ENCODE data around the gene COL27A1. TPM values are rescaled to one million over a fixed set of nuclear protein-coding genes. Genes with fewer than 3 reads are reported as not detected.

COL27A1 gene
- total and polyA plus RNA-seq, 5 donors from 2014 or later: 0.30 TPM; not detected in 4

DNA sequence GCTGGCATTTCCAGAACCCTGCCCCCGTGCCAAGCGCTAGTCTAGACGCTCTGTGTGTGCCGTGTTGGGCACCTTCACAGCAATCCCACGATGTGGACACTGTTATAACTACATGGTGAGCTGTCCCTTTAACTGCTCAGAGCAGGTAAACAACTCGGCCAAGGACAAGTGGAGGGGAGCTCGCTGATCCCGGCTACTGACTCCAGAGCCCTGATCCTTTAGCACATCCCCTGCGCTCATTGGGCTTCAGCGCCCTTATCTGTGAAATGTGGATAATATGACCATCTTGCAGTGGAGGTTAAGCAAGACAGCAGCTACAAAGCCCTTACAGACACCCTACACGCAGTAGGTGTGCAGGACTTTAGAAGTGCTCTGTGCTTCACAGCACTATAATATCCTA, 190.8 kb downstream of the COL27A1 start:
- H3K27ac Mint-ChIP-seq: no peak overlapping the region
- H3K27me3 Mint-ChIP-seq: no peaks in the 10 kb centered on the region
- peaks cover 60% of the 10 kb centered on the region for H3K36me3 Mint-ChIP-seq
- Histone ChIP-seq H3K36me3 (ENCODE audit: control insufficient read depth, insufficient read depth, low read length) (peaks cover 97% of the 10 kb centered on the region), H3K4me3 (ENCODE audit: low read depth, low read length) (no peak overlapping the region), H3K4me1 (ENCODE audit: control insufficient read depth, insufficient read depth, low read length, poor library complexity, severe bottlenecking) (peaks cover 28% of the 10 kb centered on the region), H3K27me3 (ENCODE audit: control insufficient read depth, insufficient read depth, low read length) (no peaks in the 10 kb centered on the region), H3K9me3 (ENCODE audit: control insufficient read depth in 2 of 2, low read length in 2 of 2) (no peaks in the 10 kb centered on the region), H3K27ac (ENCODE audit: insufficient read depth, low read length, poor library complexity, severe bottlenecking) (no peak overlapping the region)
- H3K4me3 Mint-ChIP-seq: no peak overlapping the region
- DNase-seq (no peak), ATAC-seq (ENCODE audit: low read depth in 2 of 2) (no peak)
- peaks cover 6 to 50% (median 27%) of the 10 kb centered on the region in 4 donors for H3K4me1 Mint-ChIP-seq
- H3K9me3 Mint-ChIP-seq: no peaks in the 10 kb centered on the region

DNA sequence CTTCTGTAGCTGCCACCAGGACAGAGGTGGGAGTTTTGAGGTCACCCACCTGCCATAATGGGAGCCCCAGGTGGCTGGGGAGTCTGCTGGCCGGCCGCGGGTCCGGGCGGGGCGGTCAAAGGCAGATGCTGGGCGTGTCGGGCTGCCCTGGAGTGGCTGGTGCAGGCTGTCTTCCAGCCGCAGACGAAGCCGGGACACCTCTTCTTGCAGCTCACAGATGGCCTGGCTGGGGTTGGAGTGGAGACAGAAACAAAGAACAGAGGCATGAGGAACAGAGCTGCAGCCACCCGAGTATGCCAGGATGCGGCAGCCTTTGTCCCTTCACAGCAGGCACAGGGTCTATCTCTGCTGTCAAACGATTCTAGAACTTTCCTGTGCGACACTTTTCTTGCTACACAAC, 192.3 kb downstream of the COL27A1 start:
- peaks cover 96% of the 10 kb centered on the region for H3K36me3 ChIP-seq (ENCODE audit: control insufficient read depth, insufficient read depth, low read length)
- H3K4me3 ChIP-seq (ENCODE audit: low read depth, low read length): no peak overlapping the region
- H3K27ac ChIP-seq (ENCODE audit: insufficient read depth, low read length, poor library complexity, severe bottlenecking): no peak overlapping the region
- ATAC-seq (ENCODE audit: low read depth in 2 of 2) (no peak), DNase-seq (no peak)
- H3K4me1 ChIP-seq (ENCODE audit: control insufficient read depth, insufficient read depth, low read length, poor library complexity, severe bottlenecking): peaks cover 39% of the 10 kb centered on the region
- Mint-ChIP-seq H3K9me3 (no peaks in the 10 kb centered on the region), H3K4me1 (peaks cover 11 to 51% (median 34%) of the 10 kb centered on the region in 4 donors), H3K27ac (peak overlapping the region in 2 of 3 donors; percentile 88 to 91), H3K27me3 (no peaks in the 10 kb centered on the region), H3K36me3 (peaks cover 54% of the 10 kb centered on the region), H3K4me3 (no peak overlapping the region)
- no peaks in the 10 kb centered on the region for H3K27me3 ChIP-seq (ENCODE audit: control insufficient read depth, insufficient read depth, low read length)
- H3K9me3 ChIP-seq (ENCODE audit: control insufficient read depth in 2 of 2, low read length in 2 of 2): no peaks in the 10 kb centered on the region

DNA sequence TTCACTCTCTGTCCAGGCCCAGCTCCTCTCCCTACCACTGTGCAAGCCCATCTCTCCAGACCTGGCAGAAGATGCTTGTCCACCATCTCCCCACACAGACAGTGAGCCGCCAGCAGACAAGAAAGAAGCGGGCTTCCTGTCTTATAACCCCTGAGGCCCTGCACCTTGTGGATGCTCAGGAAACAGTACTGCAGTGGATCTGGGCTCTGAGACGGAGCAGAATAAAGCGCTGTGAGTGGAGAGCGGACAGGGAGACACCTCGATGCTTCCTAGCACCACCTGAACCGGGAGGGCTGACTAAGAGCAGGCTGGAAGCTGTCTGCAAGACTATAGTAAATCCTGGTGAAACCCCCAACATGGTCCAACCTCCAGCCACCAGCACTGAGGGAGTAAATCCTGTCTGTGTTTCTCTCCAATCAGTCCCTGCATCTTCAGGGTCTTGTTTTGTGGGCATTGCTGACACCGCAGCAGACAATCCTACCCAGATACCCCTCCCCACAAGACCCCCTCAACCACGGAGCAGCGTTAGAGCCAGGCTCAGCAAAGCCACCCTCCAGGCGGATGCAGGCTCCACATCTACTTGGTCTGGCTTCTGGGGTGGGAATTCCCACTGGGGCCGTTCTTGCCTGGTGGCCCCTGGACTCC, 193.0 kb downstream of the COL27A1 start:
- peak overlapping the region; percentile 88 to 92 (median 91) for H3K27ac Mint-ChIP-seq
- Histone ChIP-seq H3K36me3 (ENCODE audit: control insufficient read depth, insufficient read depth, low read length) (peaks cover 96% of the 10 kb centered on the region), H3K9me3 (ENCODE audit: control insufficient read depth in 2 of 2, low read length in 2 of 2) (no peaks in the 10 kb centered on the region), H3K27me3 (ENCODE audit: control insufficient read depth, insufficient read depth, low read length) (no peaks in the 10 kb centered on the region), H3K4me1 (ENCODE audit: control insufficient read depth, insufficient read depth, low read length, poor library complexity, severe bottlenecking) (peaks cover 39% of the 10 kb centered on the region), H3K4me3 (ENCODE audit: low read depth, low read length) (no peak overlapping the region), H3K27ac (ENCODE audit: insufficient read depth, low read length, poor library complexity, severe bottlenecking) (peak overlapping the region; percentile 67)
- ATAC-seq (ENCODE audit: low read depth in 2 of 2) (no peak), DNase-seq (no peak)
- H3K4me1 Mint-ChIP-seq: peaks cover 11 to 53% (median 35%) of the 10 kb centered on the region in 4 donors
- H3K9me3 Mint-ChIP-seq: no peaks in the 10 kb centered on the region
- H3K4me3 Mint-ChIP-seq: no peak overlapping the region
- H3K36me3 Mint-ChIP-seq: peaks cover 53% of the 10 kb centered on the region
- H3K27me3 Mint-ChIP-seq: no peaks in the 10 kb centered on the region

DNA sequence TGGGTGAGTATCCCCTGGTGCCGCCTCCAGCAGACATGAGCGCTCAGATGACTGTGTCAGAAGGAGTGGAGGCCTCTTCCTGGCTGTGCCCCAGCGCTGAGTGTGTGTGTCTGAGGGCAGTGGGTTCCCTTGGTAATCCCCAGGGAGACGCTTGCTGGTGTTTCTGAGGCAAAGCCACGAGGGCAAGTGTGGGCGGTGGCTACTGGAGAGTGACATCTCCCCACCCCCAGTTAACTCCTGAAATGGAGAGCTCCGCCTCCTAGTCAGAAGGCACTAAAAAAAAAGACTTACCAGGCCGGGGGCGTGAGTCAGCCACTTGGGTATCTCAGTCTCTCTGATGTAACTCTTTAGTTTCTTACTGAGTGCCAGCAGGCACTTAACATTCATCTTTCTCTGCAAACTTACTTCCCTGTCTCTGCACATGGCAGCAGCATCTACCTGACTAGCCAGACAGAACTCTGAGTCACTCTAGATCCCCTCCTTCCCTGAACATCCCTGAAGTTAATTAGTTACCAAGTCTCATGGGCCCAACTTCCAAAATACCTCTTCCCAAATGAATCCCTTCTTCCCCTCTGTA, 193.7 kb downstream of the COL27A1 start:
- ATAC-seq (ENCODE audit: low read depth in 2 of 2): peak; percentile 86 to 87

DNA sequence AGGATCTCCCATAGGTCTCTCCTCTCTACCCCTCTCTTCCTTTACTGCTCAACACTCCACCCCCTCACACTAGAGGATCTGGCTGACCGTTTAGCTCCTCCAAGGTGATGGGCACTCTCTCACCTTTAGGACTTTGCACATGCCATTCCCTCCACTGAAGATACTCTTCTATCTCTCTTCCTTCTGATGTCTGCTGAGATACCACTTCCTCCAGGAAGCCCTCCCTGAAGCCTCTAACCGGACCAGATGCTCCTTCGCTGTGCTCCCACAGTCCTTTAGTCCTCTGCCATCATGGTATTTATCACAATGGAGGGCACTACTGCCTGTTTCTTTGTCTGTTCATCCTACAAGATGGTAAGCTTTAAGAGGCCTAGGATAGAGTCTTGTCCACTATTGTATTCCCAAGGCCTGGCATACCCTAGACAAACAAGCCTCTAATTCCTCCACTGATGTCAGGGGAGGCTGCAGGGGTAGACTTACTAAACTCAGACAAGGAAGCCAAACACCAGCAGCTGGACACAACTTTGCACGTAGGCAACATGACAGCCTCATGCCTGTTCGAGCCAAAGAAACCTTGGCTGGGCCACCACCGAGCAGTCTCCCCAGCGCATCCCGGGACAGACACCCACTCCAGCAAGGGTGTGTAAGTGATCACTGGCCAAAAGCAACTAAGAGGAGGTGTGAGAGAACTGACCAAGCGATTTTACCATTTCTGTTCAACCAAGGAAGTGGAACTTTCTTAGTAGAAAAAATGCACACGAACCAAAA, 194.6 kb downstream of the COL27A1 start:
- ATAC-seq (ENCODE audit: low read depth in 2 of 2) (no peak), DNase-seq (no peak)
- no peaks in the 10 kb centered on the region for H3K9me3 ChIP-seq (ENCODE audit: control insufficient read depth in 2 of 2, low read length in 2 of 2)
- peak overlapping the region; percentile 67 for H3K27ac ChIP-seq (ENCODE audit: insufficient read depth, low read length, poor library complexity, severe bottlenecking)
- H3K4me3 Mint-ChIP-seq: peak overlapping the region in 2 of 4 donors; percentile 3 to 60
- H3K4me1 Mint-ChIP-seq: peaks cover 11 to 56% (median 28%) of the 10 kb centered on the region in 4 donors
- no peaks in the 10 kb centered on the region for H3K27me3 Mint-ChIP-seq
- H3K27ac Mint-ChIP-seq: peak overlapping the region; percentile 87 to 91 (median 88)
- H3K4me1 ChIP-seq (ENCODE audit: control insufficient read depth, insufficient read depth, low read length, poor library complexity, severe bottlenecking): peaks cover 39% of the 10 kb centered on the region
- H3K9me3 Mint-ChIP-seq: no peaks in the 10 kb centered on the region
- no peak overlapping the region for H3K4me3 ChIP-seq (ENCODE audit: low read depth, low read length)
- peaks cover 41% of the 10 kb centered on the region for H3K36me3 Mint-ChIP-seq
- H3K36me3 ChIP-seq (ENCODE audit: control insufficient read depth, insufficient read depth, low read length): peaks cover 90% of the 10 kb centered on the region
- no peaks in the 10 kb centered on the region for H3K27me3 ChIP-seq (ENCODE audit: control insufficient read depth, insufficient read depth, low read length)

More for the DNA sequence above, 193.7 kb downstream of the COL27A1 start:
- Histone ChIP-seq H3K36me3 (ENCODE audit: control insufficient read depth, insufficient read depth, low read length) (peaks cover 96% of the 10 kb centered on the region), H3K27ac (ENCODE audit: insufficient read depth, low read length, poor library complexity, severe bottlenecking) (peak overlapping the region; percentile 67), H3K4me1 (ENCODE audit: control insufficient read depth, insufficient read depth, low read length, poor library complexity, severe bottlenecking) (peaks cover 39% of the 10 kb centered on the region), H3K9me3 (ENCODE audit: control insufficient read depth in 2 of 2, low read length in 2 of 2) (no peaks in the 10 kb centered on the region), H3K4me3 (ENCODE audit: low read depth, low read length) (no peak overlapping the region), H3K27me3 (ENCODE audit: control insufficient read depth, insufficient read depth, low read length) (no peaks in the 10 kb centered on the region)
- H3K36me3 Mint-ChIP-seq: peaks cover 50% of the 10 kb centered on the region
- peak overlapping the region; percentile 88 to 92 (median 91) for H3K27ac Mint-ChIP-seq
- no peaks in the 10 kb centered on the region for H3K9me3 Mint-ChIP-seq
- peak; percentile 40 to 74 (median 42) for DNase-seq
- H3K4me3 Mint-ChIP-seq: peak overlapping the region in 3 of 4 donors; percentile 3 to 60 (median 8)
- no peaks in the 10 kb centered on the region for H3K27me3 Mint-ChIP-seq
- peaks cover 11 to 55% (median 33%) of the 10 kb centered on the region in 4 donors for H3K4me1 Mint-ChIP-seq

DNA sequence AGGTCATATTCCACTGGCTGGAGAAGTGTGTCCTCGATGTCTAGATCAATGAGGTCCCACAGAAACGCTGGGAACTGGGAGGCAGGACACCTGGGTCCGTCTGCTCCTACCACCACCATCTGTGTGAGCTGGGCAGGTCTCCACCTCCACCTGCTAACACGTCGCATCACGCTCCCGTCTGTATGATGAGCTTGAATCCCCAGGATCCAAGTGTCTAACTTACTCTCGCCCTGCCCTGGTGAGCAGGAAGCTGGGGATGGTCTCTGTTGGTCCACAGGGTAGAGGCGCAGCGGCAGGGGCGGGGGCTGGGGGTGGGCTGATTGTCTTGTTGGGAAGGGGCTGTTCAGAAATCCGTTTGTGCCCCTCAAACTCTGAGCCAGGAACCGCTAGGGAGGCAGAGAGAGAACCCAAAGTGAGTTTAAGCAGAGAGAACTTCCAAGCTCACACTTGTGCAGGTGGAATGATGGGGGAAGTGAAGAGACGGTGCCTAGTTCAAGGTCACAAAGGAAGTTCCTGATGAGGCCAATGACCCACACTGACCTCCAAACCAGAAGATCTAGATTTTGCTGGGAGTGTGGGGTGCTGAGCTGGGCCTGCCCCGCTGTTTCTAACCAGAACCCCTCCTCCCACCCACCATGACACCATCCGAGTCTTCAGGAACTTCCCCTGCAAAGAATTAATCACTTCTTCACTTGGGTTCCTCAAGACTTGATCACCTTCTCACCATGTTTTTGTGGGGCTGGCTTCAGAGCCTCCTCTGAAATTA, 195.5 kb downstream of the COL27A1 start:
- peak overlapping the region; percentile 87 to 91 (median 88) for H3K27ac Mint-ChIP-seq

DNA sequence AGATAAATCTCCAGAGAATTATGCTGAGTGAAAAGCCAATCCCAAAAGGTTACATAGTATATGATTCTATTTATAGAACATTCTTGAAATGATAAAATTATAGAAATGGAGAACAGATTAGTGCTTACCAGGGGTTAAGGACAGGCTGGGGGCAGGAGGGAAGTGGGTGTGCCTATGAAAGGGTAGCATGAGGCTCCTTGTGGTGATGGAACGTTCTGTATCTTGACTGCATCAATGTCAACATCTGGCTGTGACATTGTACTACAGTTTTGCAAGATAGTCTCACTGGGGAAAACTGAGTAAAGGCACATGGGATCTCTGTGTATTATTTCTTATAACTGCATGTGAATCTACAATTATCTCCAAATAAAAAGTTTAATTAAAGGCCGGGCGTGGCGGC, 196.6 kb downstream of the COL27A1 start:
- Histone ChIP-seq H3K27ac (ENCODE audit: insufficient read depth, low read length, poor library complexity, severe bottlenecking) (no peak overlapping the region), H3K9me3 (ENCODE audit: control insufficient read depth in 2 of 2, low read length in 2 of 2) (no peaks in the 10 kb centered on the region), H3K4me3 (ENCODE audit: low read depth, low read length) (no peak overlapping the region), H3K27me3 (ENCODE audit: control insufficient read depth, insufficient read depth, low read length) (no peaks in the 10 kb centered on the region), H3K36me3 (ENCODE audit: control insufficient read depth, insufficient read depth, low read length) (peaks cover 87% of the 10 kb centered on the region), H3K4me1 (ENCODE audit: control insufficient read depth, insufficient read depth, low read length, poor library complexity, severe bottlenecking) (peaks cover 39% of the 10 kb centered on the region)
- Mint-ChIP-seq H3K4me3 (peak overlapping the region in 2 of 4 donors; percentile 41 to 68), H3K9me3 (no peaks in the 10 kb centered on the region), H3K4me1 (peaks cover 11 to 58% (median 28%) of the 10 kb centered on the region in 4 donors), H3K27me3 (no peaks in the 10 kb centered on the region), H3K27ac (peak overlapping the region in 2 of 3 donors; percentile 34 to 78), H3K36me3 (peaks cover 35% of the 10 kb centered on the region)
- DNase-seq (no peak), ATAC-seq (ENCODE audit: low read depth in 2 of 2) (no peak)

More for the DNA sequence above, 195.5 kb downstream of the COL27A1 start:
- Histone ChIP-seq H3K27ac (ENCODE audit: insufficient read depth, low read length, poor library complexity, severe bottlenecking) (peak overlapping the region; percentile 42), H3K27me3 (ENCODE audit: control insufficient read depth, insufficient read depth, low read length) (no peaks in the 10 kb centered on the region), H3K9me3 (ENCODE audit: control insufficient read depth in 2 of 2, low read length in 2 of 2) (no peaks in the 10 kb centered on the region), H3K4me3 (ENCODE audit: low read depth, low read length) (no peak overlapping the region), H3K4me1 (ENCODE audit: control insufficient read depth, insufficient read depth, low read length, poor library complexity, severe bottlenecking) (peaks cover 39% of the 10 kb centered on the region), H3K36me3 (ENCODE audit: control insufficient read depth, insufficient read depth, low read length) (peaks cover 87% of the 10 kb centered on the region)
- ATAC-seq (ENCODE audit: low read depth in 2 of 2): no peak
- peak overlapping the region in 1 of 4 donors; percentile 19 for H3K4me3 Mint-ChIP-seq
- peaks cover 11 to 57% (median 28%) of the 10 kb centered on the region in 4 donors for H3K4me1 Mint-ChIP-seq
- peaks cover 36% of the 10 kb centered on the region for H3K36me3 Mint-ChIP-seq
- H3K9me3 Mint-ChIP-seq: no peaks in the 10 kb centered on the region
- no peak for DNase-seq
- H3K27me3 Mint-ChIP-seq: no peaks in the 10 kb centered on the region
